DOHH2 (cell line): ENCODE results near the gene HIKESHI.
"Not testable (repeated sequence)": the region's sequence is repeated elsewhere in the genome, so short reads cannot be mapped to it uniquely, and the experiment has no call there.

ENCODE experiments used
- CTCF ChIP-seq: fragments of 200-600 bp; sonication (generic); IDR thresholded peaks from one replicate; pipeline ENCODE4 v1.5.1; 2014; ENCODE audit warnings: antibody characterized with exemption, mild to moderate bottlenecking, low read depth, low read length; ENCODE audit not compliant: poor library complexity, severe bottlenecking
- EZH2phosphoT487 ChIP-seq: fragments of 200-600 bp; sonication (generic); IDR thresholded peaks from 2 replicates; pipeline ENCODE4 v1.6.1; 2017; ENCODE audit warnings: borderline replicate concordance, mild to moderate bottlenecking, antibody characterized with exemption, low read length, moderate library complexity, mixed read lengths

GRCh38 chr11:86289508-86290280, 12.3 kb upstream of the HIKESHI start:
- not testable (repeated sequence) for TF ChIP-seq CTCF, EZH2phosphoT487
